HG03457 (cell line): ENCODE data around the gene PTRH1.

Experiments
- ATAC-seq: cut with Tn5 transposase; IDR thresholded peaks from one replicate; pipeline ENCODE4 v1.9.1; 2021; ENCODE audit warnings: moderate number of reproducible peaks; ENCODE audit not compliant: unreplicated experiment

The PTRH1 gene

DNA sequence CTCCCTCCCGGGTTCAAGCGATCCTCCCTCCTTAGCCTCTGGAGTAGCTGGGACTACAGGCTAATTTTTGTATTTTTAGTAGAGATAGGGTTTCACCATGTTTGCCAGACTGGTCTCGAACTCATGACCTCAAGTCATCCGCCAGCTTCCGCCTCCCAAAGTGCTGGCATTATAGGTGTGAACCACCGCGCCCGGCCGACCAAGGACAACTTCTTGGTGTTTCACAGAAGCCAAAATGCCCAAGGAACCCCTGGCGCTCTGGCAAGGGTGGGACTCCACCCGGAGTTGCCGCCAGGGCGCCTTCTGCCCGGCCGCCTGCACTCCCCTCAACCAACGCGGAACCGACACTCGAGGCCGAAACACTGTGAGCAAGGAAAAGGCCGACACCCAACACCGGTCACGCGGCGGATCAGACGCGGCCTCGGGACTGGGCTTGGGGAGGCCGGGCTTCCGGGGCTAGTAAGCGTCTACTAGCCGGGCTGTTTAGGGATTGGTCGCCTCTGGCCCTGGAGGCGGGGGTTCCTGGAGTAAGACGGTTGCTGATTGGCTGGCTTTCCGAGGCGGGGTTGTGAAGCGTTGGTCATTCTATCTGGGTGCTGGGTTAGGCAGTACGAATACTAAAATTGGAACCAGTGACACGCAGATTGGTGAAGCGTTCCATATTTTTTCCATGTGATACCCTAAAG is 16.3 kb downstream of the PTRH1 start:
- no peak for ATAC-seq

DNA sequence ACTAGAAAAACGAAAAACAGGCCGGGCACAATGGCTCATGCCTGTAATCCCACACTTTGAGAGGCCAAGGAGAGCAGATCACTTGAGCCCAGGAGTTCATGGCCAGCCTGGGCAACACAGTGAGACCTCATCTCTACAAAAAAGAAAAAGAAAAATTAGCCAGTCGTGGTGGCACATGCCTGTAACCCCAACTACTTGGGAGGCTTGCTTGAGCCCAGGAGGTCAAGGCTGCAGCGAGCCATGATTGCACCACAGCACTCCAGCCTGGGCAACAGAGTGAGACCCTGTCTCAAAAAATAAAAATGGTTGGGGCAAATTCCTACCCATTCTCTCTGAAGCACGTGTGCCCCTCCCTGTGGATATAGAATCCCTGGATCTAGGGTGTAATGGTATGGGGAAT is 17.1 kb downstream of the PTRH1 start:
- no peak for ATAC-seq

DNA sequence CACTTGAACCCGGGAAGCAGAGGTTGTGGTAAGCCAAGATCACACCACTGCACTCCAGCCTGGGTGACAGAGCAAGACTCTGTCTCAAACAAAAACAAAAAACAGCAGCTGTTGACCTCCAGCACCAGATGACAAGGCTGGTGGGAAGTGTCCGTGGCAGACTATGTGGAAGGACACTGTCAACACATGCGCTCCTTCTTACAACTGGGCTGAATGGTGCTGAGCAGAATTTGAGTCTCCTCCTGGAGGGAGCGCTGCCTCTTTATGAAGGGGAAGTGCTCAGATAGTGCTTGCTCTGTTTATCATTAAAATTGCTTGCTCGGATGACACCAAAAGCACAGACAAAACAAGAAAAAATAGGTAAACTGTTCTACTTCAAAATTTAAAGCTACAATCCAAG is 17.9 kb downstream of the PTRH1 start:
- ATAC-seq: no peak

DNA sequence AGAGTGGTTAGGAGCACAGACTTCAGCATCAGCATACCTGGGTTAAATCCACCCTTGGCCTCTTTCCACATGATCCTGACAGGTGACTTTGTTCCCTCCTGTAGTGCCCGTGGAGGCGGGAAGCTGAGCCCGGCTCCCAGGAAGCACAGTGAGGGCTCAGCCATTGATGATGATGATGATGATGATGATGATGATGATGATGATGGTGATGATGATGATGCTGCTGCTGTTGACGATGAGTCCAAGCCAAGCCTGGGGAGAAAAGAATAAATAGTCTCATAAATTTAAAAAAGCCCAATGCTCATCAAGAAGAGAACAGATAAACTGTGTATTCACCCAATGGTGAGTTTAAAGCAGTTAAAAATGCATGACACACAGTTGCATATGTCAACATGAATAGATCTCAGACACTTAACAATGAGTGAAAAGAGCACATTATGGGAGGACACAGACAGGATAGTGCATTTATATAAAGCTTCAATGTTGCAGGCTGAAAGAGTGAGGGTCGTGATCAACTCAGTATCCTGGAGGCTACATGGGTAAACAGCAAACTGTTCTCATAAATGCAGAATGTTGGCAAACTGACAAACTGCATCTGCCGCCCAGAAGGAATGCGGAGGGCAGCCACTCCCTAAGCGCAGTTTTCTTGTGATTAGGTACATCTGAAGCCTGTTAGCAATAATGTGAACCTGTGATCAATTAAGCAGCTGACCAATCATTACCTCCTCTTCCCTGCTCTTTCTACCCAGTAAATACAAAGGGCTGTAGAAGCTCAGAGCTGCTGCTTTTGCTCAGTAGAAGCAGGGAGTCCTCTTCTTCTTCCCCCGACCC is 20.4 kb downstream of the PTRH1 start:
- no peak for ATAC-seq

DNA sequence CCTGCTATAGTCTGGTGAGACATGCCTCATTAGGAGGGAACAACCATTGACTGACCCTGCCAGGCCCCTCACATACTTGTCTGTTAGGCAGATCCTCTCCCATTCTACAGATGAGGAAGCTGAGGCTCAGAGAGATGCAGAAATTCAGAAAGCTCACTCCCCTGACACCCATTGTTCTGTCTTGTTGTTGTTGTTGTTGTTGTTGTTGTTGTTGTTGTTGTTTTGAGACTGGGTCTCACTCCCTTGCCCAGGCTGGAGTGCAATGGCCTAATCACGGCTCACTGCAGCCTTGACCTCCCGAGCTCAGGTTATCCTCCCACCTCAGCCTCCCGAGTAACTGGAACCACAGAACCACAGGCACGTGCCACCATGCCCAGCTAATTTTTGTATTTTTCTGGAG is 21.8 kb downstream of the PTRH1 start:
- ATAC-seq: no peak

DNA sequence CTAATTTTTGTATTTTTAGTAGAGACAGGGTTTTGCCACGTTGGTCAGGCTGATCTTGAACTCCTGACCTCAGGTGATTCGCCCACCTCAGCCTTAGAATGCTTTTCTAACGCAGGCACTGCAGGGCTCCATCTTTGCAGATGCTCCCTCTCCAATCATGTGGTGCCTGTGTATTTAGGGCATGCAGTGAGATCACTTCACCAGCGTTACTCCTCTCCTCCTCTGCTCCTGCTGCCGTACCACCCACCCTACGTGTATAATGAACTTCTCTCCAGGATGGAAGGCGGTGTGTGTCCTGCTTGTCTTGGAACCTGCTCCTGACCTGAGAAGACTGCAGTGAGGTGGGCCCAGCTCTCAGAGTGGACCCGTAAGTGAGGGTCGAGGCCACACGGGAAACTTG is 22.3 kb downstream of the PTRH1 start:
- ATAC-seq: no peak

DNA sequence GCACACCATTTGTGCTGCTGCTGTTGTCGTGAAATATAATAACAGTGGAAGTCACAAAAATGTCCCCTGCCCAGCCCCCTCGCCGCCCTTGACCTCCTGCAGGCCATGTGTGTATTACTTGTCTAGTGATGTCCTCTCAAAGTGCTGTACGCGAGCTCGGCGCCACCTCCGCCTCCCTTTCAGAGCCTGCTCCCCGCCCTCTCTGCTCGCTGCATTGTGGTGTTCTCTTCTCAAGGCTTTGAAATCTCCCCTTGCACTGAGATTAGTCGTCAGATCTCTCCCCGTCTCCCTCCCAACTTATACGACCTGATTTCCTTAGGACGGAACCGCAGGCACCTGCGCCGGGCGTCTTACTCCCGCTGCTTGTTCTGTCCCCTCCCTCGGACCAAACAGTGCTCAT is 23.4 kb downstream of the PTRH1 start:
- no peak for ATAC-seq

DNA sequence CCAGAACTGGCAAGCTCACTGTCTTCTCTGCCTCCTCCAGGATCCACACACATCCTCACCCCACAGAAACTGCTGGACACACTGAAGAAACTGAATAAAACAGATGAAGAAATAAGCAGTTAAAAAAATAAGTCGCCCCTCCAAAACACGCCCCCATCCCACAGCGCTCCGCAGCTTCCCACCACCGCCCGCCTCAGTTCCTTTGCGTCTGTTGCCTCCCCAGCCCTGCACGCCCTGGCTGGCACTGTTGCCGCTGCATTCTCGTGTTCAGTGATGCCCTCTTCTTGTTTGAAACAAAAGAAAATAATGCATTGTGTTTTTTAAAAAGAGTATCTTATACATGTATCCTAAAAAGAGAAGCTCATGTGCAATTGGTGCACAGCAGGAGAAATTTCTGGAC is 24.7 kb downstream of the PTRH1 start:
- no peak for ATAC-seq

DNA sequence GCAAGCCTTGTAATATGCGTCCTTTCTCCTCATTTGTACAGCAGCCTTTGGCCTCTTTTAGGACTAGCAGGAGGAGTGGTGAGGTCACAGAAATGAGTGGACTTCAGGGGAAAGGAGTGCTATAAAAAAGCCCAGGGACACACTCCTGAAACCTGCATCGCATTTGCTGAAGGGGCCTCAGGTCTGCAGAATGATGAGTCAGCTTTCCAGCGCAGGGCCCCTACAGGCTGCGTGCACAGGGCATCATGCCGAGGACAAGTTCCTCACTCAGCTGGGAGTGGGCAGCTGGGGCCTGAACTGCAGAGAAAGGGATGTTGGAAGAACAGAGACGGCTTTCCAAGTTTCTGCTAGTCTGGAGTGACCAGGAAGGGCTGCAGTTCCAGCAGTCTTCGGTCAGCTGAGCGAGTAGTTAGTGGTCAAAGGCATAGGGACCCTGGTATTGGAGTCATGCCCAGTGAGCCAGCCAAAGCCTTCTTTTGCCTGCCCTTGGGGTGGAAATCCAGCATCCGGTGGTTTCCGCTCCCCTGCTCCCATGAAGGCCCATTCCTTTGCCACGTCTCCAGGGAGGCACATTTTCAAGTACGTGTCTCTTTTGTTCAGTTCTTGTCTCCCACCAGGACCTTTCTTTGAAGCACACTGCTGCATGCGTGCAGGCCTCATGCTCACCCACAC is 26.0 kb downstream of the PTRH1 start:
- no peak for ATAC-seq

DNA sequence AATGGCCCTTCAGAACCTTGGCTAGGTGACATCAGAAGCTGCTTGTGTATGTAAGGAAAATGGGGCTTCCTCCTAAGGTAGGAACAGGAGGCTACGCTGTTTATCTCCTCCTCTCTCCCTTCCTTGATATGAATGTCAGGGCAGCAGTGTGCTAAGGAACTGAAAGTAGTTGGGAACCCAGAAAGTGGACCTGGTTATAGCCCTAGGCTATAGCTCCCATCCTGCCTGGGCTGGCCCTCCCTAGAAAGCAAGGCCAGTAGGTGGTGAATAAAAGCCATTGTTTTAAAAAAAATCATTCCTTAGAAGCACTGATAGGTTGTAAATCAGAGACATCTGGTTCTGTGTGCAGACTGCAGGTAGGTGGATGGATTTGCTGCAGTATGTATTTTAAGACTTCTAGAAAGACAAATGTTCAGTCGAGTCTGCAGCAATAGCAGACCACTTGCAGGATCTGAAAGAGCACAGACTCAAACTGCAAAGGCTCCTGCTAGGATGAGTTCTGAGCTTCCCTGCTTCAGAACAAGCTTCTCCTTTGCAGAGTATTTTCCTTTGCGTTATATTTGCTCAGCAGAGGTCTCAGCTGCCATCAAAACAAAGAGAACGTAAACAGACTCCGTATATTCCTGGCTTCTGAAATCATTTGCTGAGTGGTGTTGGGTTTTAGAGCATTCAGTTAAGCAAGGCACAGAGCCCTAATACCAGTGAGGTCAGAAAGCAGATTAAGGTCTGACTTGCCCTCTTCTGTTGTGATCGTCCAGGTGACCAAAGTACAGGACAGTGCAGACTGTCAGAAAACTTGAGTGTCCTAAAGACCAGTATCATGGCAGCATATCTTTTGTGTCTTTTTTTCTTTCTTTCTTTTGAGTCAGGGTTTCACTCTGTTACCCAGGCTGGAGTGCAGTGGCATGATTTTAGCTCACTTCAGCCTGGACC is 28.7 kb downstream of the PTRH1 start:
- no peak for ATAC-seq

DNA sequence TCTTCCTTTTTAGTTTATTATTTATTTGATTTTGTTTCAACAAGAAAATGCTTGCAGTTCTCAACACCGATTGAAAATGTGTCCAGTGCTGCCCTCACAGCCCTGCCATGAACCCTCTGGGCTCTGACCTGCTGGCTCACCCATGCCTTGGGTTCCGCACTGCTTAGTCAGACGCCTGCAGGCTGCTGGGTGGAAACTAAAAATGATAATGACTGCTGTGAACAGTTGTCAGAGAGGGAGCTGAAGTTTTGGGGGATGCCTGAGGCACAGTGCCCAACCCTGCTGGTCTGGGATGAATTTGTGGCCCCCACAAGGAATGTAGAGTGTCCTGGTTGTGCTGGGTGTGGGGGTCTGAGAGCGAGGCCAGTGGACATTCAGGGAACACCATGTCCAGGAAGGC is 30.9 kb downstream of the PTRH1 start:
- ATAC-seq: no peak

DNA sequence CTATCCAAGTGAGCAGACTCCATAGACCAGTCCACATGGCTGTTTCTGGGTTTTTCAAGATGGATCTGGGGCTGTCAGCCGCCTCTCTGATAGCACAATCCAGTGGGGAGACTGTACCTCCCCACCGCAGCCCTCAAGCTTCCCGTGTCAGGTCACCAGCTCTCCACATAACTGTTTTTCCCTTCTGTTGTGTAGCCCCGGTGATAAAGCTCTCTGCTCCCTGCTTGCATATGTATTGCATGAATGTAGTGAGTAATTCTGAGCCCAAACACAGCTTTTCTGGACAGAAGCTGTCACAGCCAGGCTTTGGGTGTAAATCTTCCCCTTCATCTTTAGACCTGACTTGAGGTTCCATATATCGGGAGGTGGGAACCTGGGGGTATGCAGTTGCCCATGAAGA is 31.7 kb downstream of the PTRH1 start:
- no peak for ATAC-seq

DNA sequence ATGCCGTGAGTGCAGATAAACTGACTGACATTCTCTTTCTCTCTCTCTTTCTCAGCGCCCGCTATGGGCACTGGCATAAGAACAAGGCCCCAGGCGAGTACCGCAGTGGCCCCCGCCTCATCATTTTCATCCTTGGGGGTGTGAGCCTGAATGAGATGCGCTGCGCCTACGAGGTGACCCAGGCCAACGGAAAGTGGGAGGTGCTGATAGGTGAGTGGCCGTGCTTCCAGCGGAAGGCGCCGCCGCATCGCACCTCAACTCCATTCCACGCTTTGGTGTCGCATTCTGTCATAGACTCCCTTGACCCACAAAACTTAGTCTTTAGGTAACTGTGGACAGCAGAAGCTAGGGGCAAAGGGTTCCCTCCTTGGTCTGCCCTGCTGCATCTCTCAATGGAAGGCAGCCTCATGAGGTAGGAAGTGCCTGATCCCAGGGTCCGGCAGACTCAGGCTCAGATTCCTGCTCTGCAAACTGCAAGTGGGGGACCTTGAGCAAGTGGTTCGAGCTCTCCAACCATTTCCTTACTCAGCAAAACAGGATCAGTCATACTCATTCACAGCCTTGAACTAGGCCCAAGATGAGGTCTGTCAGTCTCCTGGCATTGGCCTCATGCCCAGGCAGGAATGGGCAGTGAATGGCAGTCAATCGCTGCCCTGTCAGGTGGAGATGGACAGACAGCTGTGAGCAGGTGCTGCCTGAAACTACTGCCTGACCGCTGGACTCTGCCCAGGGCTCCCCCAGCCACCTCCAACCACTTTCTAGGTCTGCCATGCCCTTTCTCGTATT is 32.9 kb downstream of the PTRH1 start:
- ATAC-seq: no peak

DNA sequence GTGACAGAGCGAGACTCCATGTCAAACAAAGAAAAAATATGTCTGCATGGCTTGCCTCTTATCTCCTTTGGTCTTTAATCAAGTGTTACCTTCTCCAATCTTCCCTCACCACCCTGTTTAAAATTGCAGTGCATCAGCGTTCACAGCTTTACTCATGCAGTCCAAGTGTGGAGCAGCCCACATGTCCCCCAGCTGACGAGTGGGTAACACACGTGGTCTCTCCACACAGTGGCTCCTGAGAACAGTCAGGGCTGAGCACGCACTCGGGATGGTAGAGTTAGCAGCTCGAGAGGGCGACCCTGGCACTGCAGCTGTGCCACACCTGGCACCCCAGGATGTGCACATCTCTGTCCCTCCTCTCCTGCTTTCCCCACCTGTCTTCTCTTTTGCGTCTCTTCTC is 34.6 kb downstream of the PTRH1 start:
- ATAC-seq: no peak

DNA sequence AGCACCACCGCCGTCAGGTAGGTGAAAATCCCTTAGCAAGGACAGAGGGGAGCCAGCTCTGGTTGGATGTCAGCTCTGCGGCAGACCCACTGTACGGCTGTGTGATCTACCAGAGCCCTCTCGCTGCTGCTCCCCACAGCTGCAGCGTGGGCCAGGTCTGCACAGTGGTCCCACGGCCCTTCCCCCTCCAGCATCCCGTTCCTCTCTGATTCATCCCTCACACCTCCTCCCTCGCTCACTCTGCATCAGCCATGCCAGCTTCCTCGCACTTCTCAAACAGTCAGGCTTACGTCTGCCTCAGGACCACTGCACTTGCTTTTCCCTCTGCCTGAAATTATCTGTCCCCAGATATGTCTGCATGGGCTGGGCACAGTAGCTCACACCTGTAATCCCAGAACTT is 35.2 kb downstream of the PTRH1 start:
- ATAC-seq: no peak

DNA sequence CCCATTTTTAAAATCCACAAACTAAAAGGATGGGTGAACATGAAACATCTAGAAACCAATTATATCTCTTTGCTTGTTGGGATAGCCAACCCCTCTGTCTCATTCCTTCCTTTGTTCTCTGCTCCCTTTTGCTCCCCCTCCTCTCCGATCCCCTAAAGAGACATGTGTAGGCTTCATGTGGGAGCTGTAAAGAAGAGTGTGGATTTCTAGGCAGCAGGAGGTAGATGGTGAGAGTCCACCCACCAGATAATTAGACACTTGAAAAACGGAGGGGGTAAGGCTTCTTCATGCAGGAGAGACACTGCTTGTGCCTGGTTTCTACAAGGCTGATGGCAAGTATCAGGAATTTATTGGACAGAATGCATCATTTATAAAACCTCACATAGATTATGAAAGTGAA is 36.0 kb downstream of the PTRH1 start:
- no peak for ATAC-seq

DNA sequence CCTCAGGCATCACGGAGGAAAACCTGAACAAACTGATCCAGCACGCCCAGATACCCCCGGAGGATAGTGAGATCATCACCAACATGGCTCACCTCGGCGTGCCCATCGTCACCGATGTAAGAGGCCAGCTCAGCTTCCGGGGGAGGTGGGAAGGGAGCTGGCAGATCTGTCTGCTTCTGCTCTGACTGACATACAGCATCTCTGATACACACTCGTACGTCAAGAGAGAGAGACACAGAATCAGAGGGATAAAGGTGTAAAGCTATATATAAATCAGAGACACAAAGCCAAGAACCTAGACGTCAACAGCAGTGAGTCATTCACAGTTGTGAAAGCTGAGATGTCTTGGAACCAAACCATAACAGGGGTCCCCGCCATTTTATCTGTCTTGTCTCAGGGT is 38.8 kb downstream of the PTRH1 start:
- no peak for ATAC-seq

DNA sequence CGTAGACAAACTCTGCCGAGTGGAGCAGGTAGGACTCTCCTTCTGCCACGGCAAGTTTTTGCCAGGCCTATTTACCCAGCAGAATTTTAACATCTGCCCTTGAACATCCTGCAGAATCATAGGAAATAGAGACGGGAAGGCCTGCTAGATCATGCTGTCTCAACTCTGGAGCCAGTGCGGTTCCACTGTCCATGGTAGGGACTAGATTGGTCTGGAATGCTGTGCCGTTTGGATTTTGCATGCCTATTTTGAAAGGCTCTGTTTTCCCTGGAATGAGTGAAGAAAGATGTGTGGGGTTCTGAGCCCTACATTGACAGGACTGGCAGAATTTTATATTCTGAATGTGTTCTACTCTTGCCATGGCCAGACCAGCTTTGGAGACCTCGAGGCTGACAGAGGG is 42.2 kb downstream of the PTRH1 start:
- no peak for ATAC-seq

DNA sequence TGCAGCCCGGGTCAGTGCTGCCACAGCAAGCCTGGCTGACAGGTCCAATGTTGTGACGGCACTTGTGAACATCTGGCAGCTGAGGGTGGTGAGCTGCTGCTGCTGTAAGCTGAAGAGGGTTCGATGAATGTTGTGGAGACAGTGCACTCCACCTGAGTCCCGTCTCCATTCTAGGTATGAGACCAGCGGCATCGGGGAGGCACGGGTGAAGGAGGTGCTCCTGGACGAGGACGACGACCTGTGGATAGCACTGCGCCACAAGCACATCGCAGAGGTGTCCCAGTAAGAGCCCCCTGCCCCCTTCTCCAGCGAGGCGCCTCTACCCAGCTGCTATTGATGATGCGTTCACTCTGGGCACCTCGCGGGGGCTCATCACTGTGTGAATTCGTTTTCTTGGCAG is 47.6 kb downstream of the PTRH1 start:
- ATAC-seq: no peak

DNA sequence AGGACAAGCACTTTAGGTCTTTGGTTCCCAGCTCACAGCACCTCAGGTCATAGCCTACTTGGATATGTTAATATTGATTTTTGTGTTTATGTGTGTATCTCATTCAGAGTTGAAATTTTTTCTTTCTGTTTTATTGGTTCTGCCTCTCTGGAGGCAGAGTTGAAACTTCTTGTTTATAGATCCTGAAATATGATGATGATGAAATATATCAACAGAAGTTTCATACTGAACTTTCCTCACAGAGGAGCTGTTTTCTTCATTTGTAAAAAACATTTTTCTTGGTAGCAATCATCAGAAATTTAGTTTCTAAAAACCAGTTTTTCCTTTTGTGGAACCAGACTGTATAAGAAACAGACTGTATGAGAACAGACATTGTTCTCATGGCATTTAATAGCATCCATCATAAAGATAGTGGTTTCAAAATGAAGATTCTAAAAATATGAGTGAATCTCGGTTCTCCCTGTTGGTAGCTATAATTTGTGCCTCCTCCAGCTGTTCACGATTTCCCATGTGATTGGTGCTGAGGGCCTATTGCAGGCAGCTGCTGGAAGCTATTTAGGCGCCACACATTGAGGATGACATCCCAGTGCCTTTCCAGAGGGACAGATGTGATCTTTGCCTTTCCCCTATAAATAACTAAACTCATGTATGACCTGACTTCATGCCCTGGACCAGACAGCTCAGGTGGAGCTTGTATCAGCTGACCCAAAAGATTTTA is 48.2 kb downstream of the PTRH1 start:
- ATAC-seq: no peak
